NOMO-1 treated with dmso at 0.1 percent for 144 hours (cell line): Measurements from ENCODE around the gene ZNF506.
"Not testable (repeated sequence)": the region's sequence is repeated elsewhere in the genome, so short reads cannot be mapped to it uniquely, and the experiment has no call there.

Experiments used
- DNase-seq: peaks from one replicate; lab custom pipeline; 2025; ENCODE audit not compliant: unreplicated experiment; lab: John Stamatoyannopoulos, UW

Gene ZNF506

DNA sequence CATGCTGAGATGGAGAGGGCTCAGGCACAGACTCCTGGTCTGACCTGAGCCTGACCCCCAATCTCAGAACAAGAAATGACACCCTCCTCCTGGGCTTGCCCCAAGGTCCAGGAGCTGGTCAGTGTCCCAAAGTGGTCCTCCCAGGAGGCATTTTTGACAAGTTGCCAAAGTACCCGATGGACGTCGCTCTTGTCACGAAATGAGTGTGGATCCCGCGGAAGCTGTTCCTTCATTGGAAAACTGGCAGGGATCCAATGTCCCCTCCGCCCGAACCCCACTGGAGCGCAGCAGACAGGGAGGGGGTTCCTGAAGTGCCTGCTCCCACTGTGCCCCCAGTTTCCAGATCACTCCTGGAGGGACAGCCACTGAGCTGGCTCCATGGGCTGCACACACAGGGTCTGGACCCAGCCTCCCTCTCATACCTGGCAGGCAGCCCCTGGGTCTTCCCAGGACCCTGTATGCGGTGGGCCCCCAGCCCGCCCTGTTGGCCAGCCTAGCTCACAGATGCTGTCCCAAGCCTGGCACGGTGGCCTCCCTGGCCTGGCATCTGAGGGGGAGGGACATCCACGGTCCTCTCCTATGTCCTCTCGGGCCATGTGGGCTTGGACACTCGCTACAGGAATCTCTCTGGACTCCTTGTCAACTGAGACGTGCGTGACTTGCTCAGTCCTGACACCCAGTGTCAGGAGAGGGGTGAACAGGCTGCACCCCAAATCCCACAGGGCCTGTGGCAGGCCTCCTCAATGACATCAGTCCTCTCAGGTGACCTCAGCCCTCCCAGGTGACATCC, 75.9 kb downstream of the ZNF506 start:
- DNase-seq: no peak

- no peak for DNase-seq
Observed at GRCh38 chr19:19744641-19745040, 76.9 kb downstream of the ZNF506 start.

- not testable (repeated sequence) for DNase-seq
Observed at GRCh38 chr19:19743921-19744320, 77.6 kb downstream of the ZNF506 start.

DNA sequence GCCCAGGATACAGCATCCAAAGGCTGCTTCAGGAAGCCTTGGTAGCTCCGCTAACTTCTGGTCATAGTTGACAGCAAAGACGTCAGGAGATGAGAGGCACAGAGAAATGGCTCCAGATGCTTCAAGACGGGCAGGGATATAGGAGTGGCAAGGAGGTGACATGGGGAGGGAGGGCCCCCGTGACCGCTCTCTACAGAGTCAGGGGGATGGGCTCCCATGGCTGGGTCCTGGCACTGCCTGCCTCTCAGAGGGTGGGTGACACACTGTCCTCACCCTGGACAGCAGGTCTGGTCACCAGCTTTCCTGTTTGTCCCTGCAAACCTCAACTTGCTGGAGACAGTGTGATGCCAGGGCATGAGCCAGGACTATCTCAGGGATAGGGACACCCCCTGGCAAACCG, 78.4 kb downstream of the ZNF506 start:
- DNase-seq: no peak

- DNase-seq: no peak
Observed at GRCh38 chr19:19742773-19743172, 78.8 kb downstream of the ZNF506 start.
